ENCODE data around the gene PRKCG.

- TF ChIP-seq CTCF (IDR thresholded peaks at IDR 0.05) (no peak), POLR2A (IDR thresholded peaks at IDR 0.05) (no peak)
Observed at GRCh38 chr19:53916004-53916403, 34.0 kb downstream of the PRKCG start.
